GM12878 (cell line): ENCODE data around the gene CYSTM1. TPM values are rescaled to one million over a fixed set of nuclear protein-coding genes. Genes with fewer than 3 reads are reported as not detected.

Experiments used
- CUX1 ChIP-seq: IDR thresholded peaks from 2 replicates; pipeline ENCODE4 v1.6.1; 2012; ENCODE audit warnings: improper control_type of control experiment, low read depth, low read length; ENCODE audit not compliant: insufficient replicate concordance
- E2F8 ChIP-seq: fragments of 450-650 bp; IDR thresholded peaks from 2 replicates; pipeline ENCODE4 v1.6.1; 2018; ENCODE audit warnings: mild to moderate bottlenecking, low read depth, moderate library complexity; ENCODE audit not compliant: partially characterized antibody
- GATAD2B ChIP-seq: fragments of 450-650 bp; conservative IDR thresholded peaks from 2 replicates; pipeline ENCODE4 v1.6.1; 2017; ENCODE audit warnings: low read depth, mild to moderate bottlenecking, moderate library complexity
- MLLT1 ChIP-seq: fragments of 450-650 bp; IDR thresholded peaks from 2 replicates; pipeline ENCODE4 v1.6.1; 2016; ENCODE audit warnings: mild to moderate bottlenecking
- MTA2 ChIP-seq: fragments of 450-650 bp; IDR thresholded peaks from 2 replicates; pipeline ENCODE4 v1.6.1; 2016; ENCODE audit warnings: low read depth, mild to moderate bottlenecking, moderate library complexity
- NFYA ChIP-seq: IDR thresholded peaks from 2 replicates; pipeline ENCODE4 v1.6.1; 2011; ENCODE audit warnings: low read depth, mild to moderate bottlenecking, low read length, improper control_type of control experiment, borderline replicate concordance
- polyA plus RNA-seq, 11 experiments: library from polyadenylated mRNA; depleted of rRNA in 4 of 11; unstranded in 6 of 11; stranded (reverse) in 5 of 11; fragments of >200 nt; fragmentation: Nextera tagmentation in 4 of 11; fragmentation: Illumina TruSeq in 1 of 11; extraction: Ambion mirVana in 4 of 11; extraction: Trizol in 1 of 11; gene quantifications; 1 replicate in 1 of 11; 2 replicates in 10 of 11; pipeline versions ENCODE4 v1.2.1 to v1.2.3, GENCODE V29; 2011 to 2016; ENCODE audit warnings: inconsistent platforms in 2 of 11, missing spikeins in 2 of 11, low read depth in 1 of 11
- total RNA-seq, 4 experiments: library from RNA; depleted of rRNA in 3 of 4; stranded (reverse); fragments of >200 nt in 3 of 4; fragmentation: Illumina TruSeq in 1 of 4; extraction: Trizol in 1 of 4; gene quantifications; 2 replicates each; pipeline versions ENCODE4 v1.2.1 to v1.2.3, GENCODE V29; 2013 to 2021

The CYSTM1 gene
- total and polyA plus RNA-seq, 10 of the 15 experiments (the other 5 are each of a cell fraction or from before 2014, with no cell fraction given): 52.7 to 261 (median 98.7) TPM

- TF ChIP-seq CUX1 (no peak), MTA2 (no peak), GATAD2B (no peak), E2F8 (no peak), MLLT1 (no peak), NFYA (no peak)
Observed at GRCh38 chr5:140205952-140206351, 31.0 kb downstream of the CYSTM1 start (continued).
